Activated gamma-delta T cell (primary cell): ENCODE results near the gene DNAAF8.
"Not testable (repeated sequence)": the region's sequence is repeated elsewhere in the genome, so short reads cannot be mapped to it uniquely, and the experiment has no call there.

Experiments
- DNase-seq: peaks from one replicate; lab custom pipeline; 2025; lab: John Stamatoyannopoulos, UW

DNAAF8 gene

DNA sequence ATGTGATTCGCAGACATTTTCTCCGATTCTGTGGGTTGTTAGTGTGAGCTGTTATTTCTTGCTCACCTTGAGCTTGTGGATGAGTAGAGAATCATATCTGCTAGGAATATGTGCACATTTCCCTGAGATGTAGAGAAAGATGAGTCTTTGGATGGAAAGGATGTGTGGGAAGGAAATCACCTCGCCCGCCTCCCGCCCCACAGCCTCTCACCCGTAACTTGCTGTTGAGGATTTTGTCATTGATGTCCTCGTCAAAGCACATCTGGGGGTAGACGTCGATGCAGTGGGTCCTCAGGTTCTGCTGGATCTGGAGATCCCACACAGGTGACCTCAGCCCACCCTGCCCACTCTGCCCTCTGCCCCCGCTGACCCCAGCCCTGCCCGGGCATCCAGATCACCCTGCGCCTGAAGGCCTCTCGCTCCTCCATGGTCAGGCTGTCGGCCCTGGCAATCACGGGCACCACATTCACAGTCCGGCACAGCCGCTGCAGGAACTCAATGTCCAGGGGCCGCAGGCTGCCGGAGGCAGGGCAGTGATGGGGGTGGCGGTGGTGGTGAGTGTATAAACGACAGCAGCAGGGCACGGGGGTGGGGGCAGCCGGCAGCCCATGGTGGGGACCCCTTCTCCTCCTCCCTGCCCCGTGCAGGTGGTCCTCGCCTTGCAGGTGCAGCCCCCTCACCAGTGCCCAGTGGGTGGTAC, 49.1 kb downstream of the DNAAF8 start:
- DNase-seq = no peak

DNA sequence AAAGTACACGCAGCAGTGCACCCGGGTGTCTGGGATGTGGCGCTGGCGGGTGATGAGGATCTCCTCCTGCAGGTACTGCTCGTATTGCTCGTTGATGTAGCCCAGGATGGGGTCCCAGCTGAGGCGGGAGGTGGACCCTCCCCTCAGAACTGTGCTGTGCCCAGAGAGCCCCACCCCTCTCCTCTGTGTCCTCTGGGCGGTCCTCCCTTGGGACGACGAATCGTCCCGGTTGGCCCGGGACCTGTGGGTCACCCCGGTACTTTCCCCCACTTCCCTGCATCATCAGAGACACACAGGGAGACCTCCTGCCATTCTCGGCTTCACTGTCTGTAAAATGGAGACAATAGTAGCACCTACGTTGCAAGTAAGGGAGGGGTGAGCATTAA, 49.6 kb downstream of the DNAAF8 start:
- DNase-seq = no peak

DNA sequence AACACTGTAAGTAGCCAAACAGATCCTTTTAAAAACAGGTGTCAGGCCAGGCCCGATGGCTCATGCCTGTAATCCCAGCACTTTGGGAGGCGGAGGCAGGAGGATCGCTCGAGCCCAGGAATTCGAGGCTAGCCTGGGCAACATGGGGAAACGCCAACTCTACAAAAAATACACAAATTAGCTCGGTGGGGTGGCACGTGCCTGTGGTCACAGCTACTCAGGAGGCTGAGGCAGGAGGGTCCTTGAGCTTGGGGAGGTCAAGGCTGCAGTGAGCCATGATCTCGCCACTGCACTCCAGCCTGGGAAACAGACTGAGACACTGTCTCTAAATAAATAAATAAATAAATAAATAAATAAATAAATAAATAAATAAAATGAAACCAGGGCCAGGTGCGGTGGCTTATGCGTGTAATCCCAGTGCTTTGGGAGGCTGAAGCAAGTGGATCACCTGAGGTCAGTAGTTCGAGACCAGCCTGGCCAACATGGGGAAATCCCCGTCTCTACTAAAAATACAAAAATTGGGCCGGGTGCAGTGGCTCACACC, 50.2 kb downstream of the DNAAF8 start:
- DNase-seq = not testable (repeated sequence)

DNA sequence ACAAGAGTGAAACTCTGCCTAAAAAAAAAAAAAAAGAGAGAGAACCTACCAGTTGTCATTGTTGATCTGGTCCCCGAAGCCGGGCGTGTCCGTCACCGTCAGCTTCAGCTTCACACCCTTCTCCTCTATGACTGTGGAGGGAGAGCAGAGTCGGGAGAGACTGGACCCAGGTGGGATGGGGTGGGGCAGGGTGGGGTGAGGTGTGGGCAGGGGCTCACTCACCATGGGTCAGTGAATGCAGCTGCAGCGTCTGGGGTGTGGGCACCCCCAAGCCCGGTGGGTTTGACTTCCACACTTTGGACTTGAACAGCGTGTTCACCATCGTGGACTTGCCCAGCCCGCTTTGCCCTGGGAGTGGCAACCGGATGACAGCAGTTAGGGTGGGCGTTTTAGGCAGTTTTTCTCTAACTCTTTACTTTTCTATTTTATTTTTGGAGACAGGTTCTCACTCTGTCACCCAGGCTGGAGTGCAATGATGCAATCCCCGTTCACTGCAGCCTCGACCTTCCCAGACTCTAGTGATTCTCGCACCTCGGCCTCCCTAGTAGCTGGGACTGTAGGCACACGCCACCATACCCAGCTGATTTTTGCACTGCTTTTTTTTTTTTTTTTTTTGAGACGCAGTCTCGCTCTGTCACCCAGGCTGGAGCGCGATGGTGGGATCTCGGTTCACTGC, 51.6 kb downstream of the DNAAF8 start:
- DNase-seq = no peak

DNA sequence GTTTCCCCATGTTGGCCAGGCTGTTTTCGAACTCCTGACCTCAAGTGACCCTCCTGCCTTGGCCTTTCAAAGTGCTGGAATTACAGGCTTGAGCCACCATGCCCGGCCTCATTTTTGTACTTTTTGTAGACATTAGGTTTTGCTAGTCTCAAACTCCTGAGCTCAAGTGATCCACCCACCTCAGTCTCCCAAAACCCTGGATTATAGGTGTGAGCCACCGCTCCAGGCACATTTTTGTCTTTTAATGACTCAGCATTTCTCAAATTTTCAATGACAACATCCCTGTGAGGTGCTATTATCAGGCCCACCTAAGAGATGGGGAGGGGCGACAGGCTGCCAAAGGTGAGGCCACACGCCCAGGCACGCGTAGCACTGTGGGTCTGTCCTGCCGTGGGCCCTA, 52.7 kb downstream of the DNAAF8 start:
- DNase-seq = no peak

DNA sequence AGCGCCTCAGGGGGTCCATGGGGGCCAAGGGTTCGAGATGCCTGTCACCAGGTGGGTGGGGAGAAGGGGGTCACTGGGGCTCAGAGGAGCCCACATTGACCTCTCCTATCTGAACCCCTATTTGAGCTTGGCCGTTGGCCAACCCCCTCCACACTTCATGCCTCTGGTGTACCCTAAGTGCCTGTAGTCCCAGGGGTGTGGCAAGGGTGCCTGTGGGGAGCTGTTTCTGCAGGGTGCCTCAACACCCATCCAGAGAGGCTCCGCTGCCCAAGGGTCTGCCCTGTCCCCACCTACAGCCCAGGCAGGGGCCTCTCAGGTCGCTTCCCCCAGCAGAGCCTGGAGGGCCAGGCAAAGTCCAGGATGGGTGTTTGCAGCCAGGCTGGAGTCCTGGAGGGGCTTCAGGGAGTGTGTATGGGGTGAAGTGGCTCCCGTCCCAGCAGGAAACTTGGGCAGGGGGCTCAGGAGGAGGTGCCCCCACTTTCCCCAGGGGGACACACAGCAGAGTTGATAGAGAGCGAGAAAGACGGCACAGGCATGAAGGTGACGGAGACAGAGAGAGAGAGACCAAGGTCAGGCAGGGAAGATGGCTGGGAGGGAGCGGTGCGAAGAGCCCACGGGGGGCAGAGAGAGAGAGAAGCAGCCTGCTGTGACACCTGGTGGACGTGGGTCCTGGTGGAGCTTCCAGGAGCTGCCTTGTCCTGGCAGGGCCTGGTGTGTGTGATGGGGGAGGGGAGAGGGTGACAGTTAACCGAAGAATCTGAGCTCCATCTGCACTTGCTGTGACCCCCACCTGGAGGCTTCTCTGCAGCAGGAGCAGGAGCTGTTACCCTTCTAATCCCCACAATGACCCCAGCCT, 53.5 kb downstream of the DNAAF8 start, which contains the start of gene SEPTIN12:
TSS of gene SEPTIN12 (minus strand) at position 719 of the 856 bp plus-strand sequence. CDS start at position 19, 700 bp downstream.
- no peak for DNase-seq

DNA sequence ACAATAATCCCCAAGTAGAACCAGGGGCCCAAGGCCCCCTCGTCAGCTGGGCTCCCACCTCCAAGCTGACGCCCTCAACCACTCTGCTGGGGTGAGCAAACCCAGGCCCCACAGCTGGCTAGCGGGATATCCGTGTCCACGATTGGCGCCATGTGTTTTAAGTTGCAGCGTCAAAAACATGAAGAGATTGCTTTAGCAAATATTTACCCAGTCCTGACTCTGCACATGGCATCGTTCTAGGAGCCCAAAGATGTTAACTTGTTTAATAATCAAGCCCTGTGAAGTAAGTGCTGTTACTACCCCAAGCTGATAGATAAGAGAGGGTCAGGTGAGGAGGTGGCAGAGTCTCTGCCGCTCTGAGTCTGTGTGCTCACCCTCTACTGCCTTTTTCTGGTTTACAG, 54.2 kb downstream of the DNAAF8 start:
- no peak for DNase-seq

DNA sequence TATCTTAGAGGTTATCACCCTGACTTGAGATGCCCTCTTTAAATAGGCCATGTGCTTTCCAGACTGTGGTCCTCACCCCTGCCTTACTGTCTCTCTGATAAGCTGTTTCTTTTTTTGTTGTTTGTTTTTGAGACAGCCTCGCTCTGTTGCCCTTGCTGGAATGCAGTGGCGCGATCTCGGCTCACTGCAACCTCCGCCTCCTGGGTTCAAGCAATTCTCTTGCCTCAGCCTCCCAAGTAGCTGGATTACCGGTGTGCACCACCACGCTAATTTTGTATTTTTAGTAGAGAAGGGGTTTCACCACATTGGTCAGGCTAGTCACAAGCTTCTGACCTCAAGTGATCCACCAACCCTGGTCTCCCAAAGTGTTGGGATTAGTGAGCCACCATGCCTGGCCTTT, 54.6 kb downstream of the DNAAF8 start:
- no peak for DNase-seq

DNA sequence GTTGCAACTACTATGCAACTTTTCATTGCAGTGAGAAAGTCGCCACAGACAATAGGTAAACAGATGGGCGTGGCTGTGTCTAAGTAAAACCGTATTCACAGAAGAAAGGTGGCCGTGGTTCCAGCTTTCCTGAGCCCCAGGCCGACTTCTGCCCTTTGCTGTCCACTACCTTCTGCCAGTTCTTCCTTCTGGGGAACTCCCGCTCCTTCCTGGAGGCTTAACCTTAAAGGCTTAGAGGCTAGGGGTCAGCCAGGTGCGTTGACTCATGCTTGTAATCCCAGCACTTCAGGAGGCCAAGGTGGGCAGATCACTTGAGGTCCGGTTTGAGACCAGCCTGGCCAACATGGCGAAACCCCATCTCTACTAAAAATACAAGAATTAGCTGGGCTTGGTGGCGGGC, 55.9 kb downstream of the DNAAF8 start:
- DNase-seq = no peak

DNA sequence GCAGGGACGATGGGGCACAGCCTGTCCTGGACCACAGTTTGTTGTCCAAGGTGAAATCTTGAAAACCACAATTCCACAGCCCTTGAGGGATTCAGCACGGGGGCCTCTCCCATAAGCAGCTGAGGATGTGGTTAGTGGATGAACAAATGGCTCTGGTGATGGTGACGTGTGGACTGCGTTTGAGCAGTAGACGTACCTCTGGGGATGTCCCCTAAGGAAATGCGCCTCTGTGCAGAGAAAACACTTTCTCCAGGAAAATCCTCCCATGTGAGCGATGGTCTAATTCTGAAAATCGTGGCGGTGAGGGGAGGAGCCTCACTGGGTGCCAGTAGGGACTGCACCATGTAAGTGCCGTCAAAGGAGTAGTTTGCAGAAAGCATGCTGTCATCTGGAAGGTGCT, 56.5 kb downstream of the DNAAF8 start:
- DNase-seq = no peak

DNA sequence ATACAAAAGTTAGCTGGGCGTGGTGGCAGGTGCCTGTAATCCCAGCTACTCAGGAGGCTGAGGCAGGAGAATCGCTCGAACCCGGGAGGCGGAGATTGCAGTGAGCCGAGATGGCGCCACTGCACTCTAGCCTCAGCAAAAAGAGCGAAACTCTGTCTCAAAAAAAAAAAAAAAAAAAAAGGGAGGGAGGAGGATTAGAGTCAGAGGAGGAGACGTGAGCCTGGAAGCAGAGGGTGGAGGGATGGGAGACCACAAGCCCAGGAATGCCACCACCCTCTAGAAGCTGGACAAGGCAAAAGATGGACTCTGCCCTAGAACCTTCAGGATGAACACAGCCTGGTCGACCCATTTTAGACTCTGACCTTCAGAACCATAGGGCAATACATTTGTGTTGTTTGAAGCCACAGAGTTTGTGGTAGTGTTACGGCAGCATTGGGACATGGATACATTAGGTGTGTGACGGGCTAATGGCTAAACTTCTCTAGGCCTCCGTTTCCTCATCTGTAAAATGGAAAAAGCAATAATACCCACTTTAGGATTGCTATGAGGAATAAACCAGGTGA, 58.7 kb downstream of the DNAAF8 start:
- DNase-seq = no peak

DNA sequence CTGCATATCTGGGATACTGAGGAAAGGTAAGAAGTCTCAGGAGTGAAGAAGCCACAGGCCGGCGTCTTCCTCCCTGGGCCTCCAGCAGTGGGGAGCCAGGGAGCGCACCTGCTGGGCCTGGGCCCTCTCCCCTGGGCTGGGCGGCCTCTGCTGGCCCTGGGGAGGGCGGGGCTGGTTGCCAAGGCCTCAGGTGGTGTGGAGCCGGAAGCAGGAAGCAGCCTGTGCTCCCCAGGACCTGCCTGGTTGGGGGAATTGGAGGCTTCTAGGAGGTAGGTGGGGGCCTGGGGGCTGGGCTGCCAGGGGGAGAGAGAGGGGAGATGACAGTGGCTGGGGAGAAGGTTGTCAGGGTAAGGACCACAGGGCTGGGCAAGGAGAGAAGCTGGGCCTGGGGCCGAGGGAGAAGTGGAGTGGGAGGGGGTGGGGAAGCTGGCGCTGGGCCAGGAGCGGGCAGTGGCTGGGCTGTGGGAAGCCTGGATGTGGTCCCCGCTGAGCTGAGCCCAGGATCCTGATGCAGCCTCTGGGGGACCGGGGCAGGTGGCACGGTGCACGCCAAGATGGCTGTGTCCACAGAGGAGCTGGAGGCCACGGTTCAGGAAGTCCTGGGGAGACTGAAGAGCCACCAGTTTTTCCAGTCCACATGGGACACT, 61.0 kb downstream of the DNAAF8 start, which contains the start of gene SMIM22:
TSS of gene SMIM22 (plus strand) at position 189 of the 647 bp plus-strand sequence. CDS start at position 555, 366 bp downstream.
- no peak for DNase-seq

DNA sequence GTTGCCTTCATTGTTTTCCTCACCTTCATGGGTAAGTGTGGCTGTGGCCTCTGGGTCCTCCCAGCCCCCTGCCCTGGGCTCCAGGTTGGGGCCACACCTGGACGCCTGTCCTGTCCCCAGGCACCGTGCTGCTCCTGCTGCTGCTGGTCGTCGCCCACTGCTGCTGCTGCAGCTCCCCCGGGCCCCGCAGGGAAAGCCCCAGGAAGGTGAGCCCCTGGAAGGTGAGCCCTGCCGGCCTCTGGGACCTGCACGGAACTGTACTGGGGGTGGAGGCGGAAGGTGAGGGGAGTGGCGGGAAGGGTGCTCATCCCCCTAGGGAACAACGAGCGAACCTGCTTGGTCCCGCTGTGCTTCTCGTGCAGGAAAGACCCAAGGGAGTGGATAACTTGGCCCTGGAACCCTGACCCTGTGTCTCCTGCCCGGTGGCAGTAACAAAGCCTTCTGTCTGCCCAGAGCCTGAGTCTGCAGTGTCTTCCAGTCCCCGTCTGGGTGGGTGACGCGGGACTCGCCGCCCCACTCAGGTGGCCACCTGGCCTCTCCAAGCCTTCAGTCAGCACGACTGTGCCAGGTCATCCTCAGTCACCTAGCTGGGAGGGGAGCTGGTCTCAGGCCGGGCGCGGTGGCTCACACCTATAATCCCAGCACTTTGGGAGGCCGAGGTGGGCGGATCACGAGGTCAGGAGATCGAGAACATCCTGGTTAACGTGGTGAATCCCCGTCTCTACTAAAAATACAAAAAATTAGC, 61.7 kb downstream of the DNAAF8 start:
- DNase-seq = no peak

DNA sequence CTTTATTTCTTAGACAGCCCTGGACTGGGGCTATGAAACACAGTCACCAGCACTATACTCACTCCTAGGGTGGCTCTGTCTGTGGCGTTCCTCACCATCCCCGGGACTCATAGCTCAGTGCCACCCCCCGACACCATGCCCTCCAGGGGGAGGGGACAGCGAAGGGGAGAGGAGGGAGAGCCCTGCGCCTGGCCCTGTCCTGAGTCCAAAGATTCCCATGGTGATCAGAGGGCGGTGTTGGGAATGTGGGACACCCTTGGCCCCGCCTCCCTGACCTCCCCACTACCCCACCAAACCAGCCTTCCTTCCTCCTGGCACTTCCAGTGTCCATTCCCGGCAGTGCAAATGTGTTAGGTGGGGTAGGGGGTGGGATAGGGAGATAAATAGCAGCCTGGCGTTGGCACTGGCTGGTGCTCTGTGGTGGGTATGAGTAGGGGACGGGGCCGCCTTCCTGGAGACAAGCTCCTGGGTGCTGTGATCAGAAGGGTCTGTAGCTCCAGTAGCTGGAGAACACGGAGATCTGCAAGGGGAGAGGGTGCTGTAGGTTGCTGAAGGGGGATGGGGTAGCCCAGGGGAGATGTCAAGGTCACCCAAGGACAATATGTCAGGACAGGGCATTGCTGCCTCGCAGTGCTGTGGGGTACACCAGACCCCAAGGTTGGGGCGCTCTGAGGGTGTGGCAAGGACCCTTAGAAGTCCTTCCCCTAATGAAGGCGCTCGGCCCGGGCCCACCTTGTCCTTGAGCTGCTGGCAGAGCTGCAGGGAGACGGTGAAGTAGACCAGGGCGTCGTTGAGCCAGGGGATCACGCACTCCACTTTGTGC, 62.9 kb downstream of the DNAAF8 start:
- no peak for DNase-seq

DNA sequence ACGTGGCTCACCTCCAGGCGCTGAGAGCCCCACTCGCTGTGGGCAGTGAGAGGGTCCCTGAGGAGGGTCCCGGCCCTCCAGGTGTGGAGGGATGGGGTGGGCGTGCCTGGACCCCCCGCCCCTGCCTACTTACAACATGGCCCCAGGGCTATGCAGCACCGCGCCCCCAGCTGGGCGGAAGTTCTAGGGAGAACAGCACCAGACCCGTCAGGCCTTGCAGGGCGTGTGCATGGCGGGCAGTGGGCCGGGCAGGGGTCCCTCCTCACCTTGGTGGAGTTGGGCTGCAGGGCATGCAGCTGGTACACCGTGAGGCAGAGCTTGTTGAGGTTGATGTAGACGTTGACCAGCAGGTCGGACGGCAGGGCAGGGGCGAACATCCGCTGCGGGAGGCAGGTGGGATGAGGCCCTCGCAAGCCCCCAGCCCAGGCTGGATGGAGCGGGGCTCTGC, 63.5 kb downstream of the DNAAF8 start:
- no peak for DNase-seq

DNA sequence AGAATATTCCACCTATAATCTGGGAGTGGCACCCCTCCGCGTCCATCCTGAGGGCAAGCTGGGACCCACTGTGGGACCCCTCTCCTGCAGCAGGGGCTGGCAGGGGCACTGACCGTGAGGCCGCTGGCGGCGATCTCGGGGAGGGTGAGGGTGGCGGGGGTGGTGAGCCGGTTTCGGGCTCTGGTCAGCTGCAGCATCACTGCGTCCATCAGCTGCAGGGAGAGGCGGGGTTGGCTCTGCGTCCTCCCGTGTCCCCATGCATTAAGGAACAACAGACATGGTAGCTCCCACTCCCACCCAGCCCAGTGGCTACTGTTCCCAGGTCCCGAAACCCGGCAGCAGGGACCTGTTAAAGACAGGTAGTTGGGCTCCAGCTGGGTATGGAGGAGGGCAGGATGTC, 64.1 kb downstream of the DNAAF8 start:
- no peak for DNase-seq
